T-cell (primary cell): ENCODE data around the gene TRNT1. TPM values are rescaled to one million over a fixed set of nuclear protein-coding genes. Genes with fewer than 3 reads are reported as not detected.
A peak's percentile ranks its signal among the peaks of the same experiment; 100 is the strongest.

Source experiments
- ATAC-seq, 4 experiments: fragments of 200-7000 bp in 3 of 4; fragments of 150-1000 bp in 1 of 4; cut with Tn5 transposase; replicated peaks in 1 of 4; 1 replicate in 3 of 4; 2 replicates in 1 of 4; pipeline ENCODE4 v1.10.0; 2021; ENCODE audit warnings: moderate library complexity in 3 of 4, mild to moderate bottlenecking in 2 of 4, moderate number of reproducible peaks in 1 of 4
- CTCF ChIA-PET, 2 donors: fragments of 300-600 bp; sonication (Branson Sonifier 250); formaldehyde crosslinking; loops; one replicate each; lab custom pipeline; 2022; ENCODE audit warnings: antibody characterized with exemption in 2 of 2; lab: Charles Lee
- POLR2A ChIA-PET, 2 donors: fragments of 300-600 bp; sonication (Branson Sonifier 250); formaldehyde crosslinking; loops; one replicate each; lab custom pipeline; 2022; ENCODE audit warnings: antibody characterized with exemption in 2 of 2; lab: Charles Lee
- DNase-seq, 35 experiments: peaks; one replicate each; pipeline versions ENCODE4 v3.0.0 to v3.0.0-alpha.2; 2013 to 2023
- H3K27ac ChIP-seq: one replicate; pipeline ENCODE4 v1.5.1; 2013; ENCODE audit warnings: low read length
- H3K27me3 ChIP-seq, 2 experiments: replicated peaks in 1 of 2; 1 replicate in 1 of 2; 2 replicates in 1 of 2; pipeline versions ENCODE4 v1.6.1 to v1.7.0; 2013; ENCODE audit warnings: low read length in 1 of 2, mixed read lengths in 1 of 2; ENCODE audit not compliant: control insufficient read depth in 2 of 2, insufficient read depth in 2 of 2; ENCODE audit errors: extremely low read depth in 1 of 2
- H3K36me3 ChIP-seq, 2 donors: 1 replicate in 1 of 2; 2 replicates in 1 of 2; pipeline versions ENCODE4 v1.6.1 to v1.7.0; 2013; ENCODE audit warnings: low read length in 1 of 2; ENCODE audit not compliant: control insufficient read depth in 2 of 2, insufficient read depth in 1 of 2; ENCODE audit errors: extremely low read depth in 1 of 2
- H3K4me1 ChIP-seq, 2 experiments: 1 replicate in 1 of 2; 2 replicates in 1 of 2; pipeline versions ENCODE4 v1.6.1 to v1.7.0; 2013; ENCODE audit warnings: low read length in 2 of 2, mixed read lengths in 1 of 2; ENCODE audit not compliant: insufficient read depth in 2 of 2, control insufficient read depth in 1 of 2; ENCODE audit errors: extremely low read depth in 1 of 2
- H3K4me3 ChIP-seq, 2 donors: 1 replicate in 1 of 2; 2 replicates in 1 of 2; pipeline versions ENCODE4 v1.5.1 to v1.7.0; 2013; ENCODE audit warnings: mild to moderate bottlenecking in 2 of 2, low read length in 1 of 2, moderate library complexity in 1 of 2; ENCODE audit not compliant: control insufficient read depth in 1 of 2; ENCODE audit errors: extremely low read depth in 1 of 2
- H3K9me3 ChIP-seq: 2 replicates; pipeline ENCODE4 v1.7.0; 2013
- H3K27ac Mint-ChIP-seq, 2 donors: one replicate each; pipeline ENCODE4 v1.8.0; 2020 to 2021; ENCODE audit warnings: mild to moderate bottlenecking in 2 of 2, mixed read lengths in 2 of 2
- H3K27me3 Mint-ChIP-seq, 2 donors: one replicate each; pipeline ENCODE4 v1.8.0; 2021 to 2022; ENCODE audit warnings: mixed read lengths in 2 of 2
- H3K36me3 Mint-ChIP-seq: one replicate; pipeline ENCODE4 v1.8.0; 2021; ENCODE audit warnings: mixed read lengths
- H3K4me1 Mint-ChIP-seq, 3 donors: one replicate each; pipeline ENCODE4 v1.8.0; 2020 to 2022; ENCODE audit warnings: mixed read lengths in 3 of 3, mild to moderate bottlenecking in 1 of 3
- H3K4me3 Mint-ChIP-seq, 3 donors: one replicate each; pipeline ENCODE4 v1.8.0; 2020 to 2022; ENCODE audit warnings: mild to moderate bottlenecking in 3 of 3, mixed read lengths in 3 of 3, moderate library complexity in 3 of 3
- H3K9me3 Mint-ChIP-seq, 3 donors: one replicate each; pipeline ENCODE4 v1.8.0; 2020 to 2022; ENCODE audit warnings: mixed read lengths in 3 of 3
- WGBS: methylation state at CpG from one replicate; pipeline ENCODE4 v1.1.5; 2013; ENCODE audit warnings: missing lambda C conversion rate; ENCODE audit not compliant: insufficient coverage; 5-methylcytosine and 5-hydroxymethylcytosine counted together
- total RNA-seq, 35 experiments: library from RNA in 6 of 35; stranded (reverse) in 6 of 35; fragments of 120-200 nt in 1 of 35; gene quantifications; one replicate each; pipeline versions ENCODE4 v1.2.1 to v1.2.4 and lab custom pipeline; 2013 to 2026

The TRNT1 gene
- total RNA-seq (10 to 100 TPM; 28.6 to 38.9 (median 37.5) TPM), total RNA-seq (lab: John Stamatoyannopoulos, UW) (41.8 to 151 (median 71.9) reads per million in 29 experiments)
- total RNA-seq (2013): 42.7 TPM

DNA sequence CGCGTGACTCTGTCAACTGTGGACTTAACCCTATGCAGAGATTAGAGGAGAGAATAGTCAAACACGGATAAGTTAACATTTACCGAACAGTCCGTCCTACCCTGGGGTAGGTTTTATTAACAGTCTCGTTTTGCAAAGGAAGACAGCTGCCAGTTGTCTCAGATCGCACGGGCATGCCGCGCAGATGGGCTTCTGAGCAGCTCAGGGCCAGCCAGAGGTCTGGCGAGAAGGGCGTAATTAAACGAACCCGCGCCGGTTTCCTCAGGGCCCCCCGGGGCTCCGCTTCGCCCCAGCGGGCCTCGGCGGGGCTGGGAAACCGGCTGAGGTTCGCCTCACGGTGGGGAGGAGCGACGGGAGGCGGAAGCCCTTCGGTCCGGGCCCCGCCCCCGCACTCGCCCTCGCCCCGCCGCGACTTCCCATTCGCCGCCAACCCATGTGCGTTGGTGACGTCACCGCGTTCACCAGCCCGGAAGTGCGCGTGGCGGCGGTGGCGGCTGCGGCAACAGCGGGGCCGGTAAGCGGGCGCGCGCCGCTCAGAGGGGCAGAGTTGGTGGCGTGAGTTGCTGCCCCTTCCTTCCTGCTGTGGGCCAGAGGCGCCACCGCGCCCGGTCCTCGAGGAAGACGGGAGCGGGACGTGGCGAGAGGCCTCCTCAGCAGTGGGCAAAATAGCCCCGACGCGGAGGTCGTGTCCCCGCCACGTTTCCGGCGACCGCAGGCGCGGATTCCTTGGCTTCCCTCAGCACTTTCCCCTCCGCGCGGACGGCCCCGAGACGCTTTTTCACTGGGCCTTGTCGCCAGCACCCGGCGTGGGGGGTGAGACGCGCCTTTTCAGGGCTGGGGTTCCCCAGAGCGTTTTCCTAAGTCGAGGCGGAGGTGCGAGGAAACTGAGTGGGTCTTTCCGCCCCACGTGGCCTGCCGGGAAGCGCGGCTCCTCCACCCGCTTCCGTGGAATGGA, at the start of gene TRNT1:
TSS of gene TRNT1 (plus strand) at position 464 of the 955 bp plus-strand sequence. CDS start 2,101 bp downstream, outside the sequence.
- Mint-ChIP-seq H3K4me3 (peak within 1 kb of the TSS; percentile 93 to 96 (median 95)), H3K4me1 (peaks cover 39 to 43% (median 41%) of the 10 kb centered on the region in 3 donors), H3K27me3 (no peaks in the 10 kb centered on the region), H3K36me3 (peaks cover 20% of the 10 kb centered on the region), H3K27ac (peak within 1 kb of the TSS; percentile 94), H3K9me3 (no peaks in the 10 kb centered on the region)
- WGBS: 1% methylated on average over 99 of the region's 100 CpGs
- Histone ChIP-seq H3K9me3 (no peaks in the 10 kb centered on the region), H3K36me3 (peaks cover 0 to 25% of the 10 kb centered on the region in 2 donors), H3K4me3 (peak within 1 kb of the TSS; percentile 84 to 96), H3K27ac (peak within 1 kb of the TSS; percentile 96), H3K27me3 (no peaks in the 10 kb centered on the region), H3K4me1 (peaks cover 8 to 36% of the 10 kb centered on the region in 2 experiments)
- DNase-seq (peak; percentile 87 to 99 (median 94)), ATAC-seq (peak; percentile 95 to 98 (median 96))
- POLR2A ChIA-PET: interaction anchor here in 1 of 2 donors (1.0 kb wide), 1 partner anchor 43 kb away, joined by 3 read pairs; no protein-coding TSS in a partner anchor
- CTCF ChIA-PET: interaction anchor here in 1 of 2 donors (2.3 kb wide), 1 partner anchor 45 kb away, joined by 8 read pairs; no protein-coding TSS in a partner anchor

DNA sequence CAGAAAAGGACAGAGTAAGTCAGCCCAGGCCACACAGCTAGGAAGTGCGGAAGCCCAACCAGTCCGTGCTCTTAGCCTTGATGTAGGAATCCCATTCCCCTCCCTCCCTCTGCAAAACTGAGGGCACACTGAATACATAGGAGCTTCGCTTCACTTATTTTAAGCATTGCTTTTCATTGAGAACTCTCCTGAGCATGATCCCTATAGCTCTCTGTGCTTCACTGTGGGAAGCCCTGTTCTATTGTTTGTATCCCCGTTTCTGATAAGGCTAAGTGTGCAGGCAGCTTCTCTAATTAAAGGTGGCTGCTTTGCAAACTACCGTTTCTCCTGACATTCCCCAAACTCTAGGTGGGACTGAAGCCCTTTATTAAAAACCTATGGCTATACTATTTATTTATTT, 46.4 kb upstream of the TRNT1 start:
- Histone ChIP-seq H3K9me3 (no peaks in the 10 kb centered on the region), H3K27me3 (no peaks in the 10 kb centered on the region), H3K27ac (no peak overlapping the region), H3K4me1 (no peaks in the 10 kb centered on the region), H3K4me3 (no peak overlapping the region), H3K36me3 (no peaks in the 10 kb centered on the region)
- H3K4me1 Mint-ChIP-seq: no peaks in the 10 kb centered on the region
- DNase-seq: no peak
- peaks cover 2 to 4% of the 10 kb centered on the region in 2 donors for H3K27me3 Mint-ChIP-seq
- H3K4me3 Mint-ChIP-seq: no peak overlapping the region
- no peaks in the 10 kb centered on the region for H3K36me3 Mint-ChIP-seq
- CTCF ChIA-PET: interaction anchor here in 1 of 2 donors (0.6 kb wide), 1 partner anchor 9 kb away, joined by 4 read pairs; no protein-coding TSS in a partner anchor
- ATAC-seq: no peak
- no peak overlapping the region for H3K27ac Mint-ChIP-seq
- 89% methylated on average over 3 of the region's 5 CpGs for WGBS
- POLR2A ChIA-PET: interaction anchor here in 1 of 2 donors (0.9 kb wide), 1 partner anchor 12 kb away, joined by 3 read pairs; no protein-coding TSS in a partner anchor
- no peaks in the 10 kb centered on the region for H3K9me3 Mint-ChIP-seq

DNA sequence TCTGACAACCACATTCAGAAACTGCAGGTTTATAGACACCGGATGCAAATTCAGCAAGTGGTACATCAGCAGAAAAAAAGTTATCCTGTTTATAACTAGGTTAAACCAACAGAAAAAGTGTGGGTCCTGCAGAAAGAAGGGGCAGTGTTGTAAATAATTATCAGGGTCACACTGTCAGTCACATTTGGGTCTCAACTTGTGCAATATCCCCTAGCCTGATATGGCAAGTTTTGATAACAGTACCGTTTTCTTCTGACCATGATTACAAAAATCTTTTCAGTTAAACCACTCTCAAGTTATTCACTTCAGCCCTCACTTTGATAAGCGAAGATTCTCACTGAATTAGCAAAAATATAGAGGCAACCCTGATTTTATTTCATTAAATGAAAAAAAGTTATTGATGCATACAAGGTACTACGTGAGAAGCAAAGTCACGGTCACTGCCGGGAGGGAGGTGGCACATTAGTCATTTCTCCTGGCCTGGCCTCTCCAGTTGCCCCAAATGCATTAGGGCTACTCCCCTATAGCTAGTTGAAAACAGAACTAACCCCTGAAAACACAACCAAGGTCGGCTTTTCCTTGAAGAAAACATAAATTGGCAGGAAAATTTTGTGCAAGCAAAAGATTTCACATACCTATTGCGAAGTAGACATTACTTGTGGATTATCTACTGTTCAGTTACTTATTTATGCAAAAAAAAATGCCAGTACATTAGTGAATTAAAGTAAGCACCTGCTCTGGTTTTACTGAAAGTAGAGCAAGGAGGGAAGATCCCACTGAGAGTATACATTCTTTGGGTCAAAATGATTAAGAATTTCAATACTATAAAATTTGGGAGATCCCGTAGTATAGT, 45.1 kb upstream of the TRNT1 start:
- Histone ChIP-seq H3K4me1 (no peaks in the 10 kb centered on the region), H3K4me3 (no peak overlapping the region), H3K27ac (no peak overlapping the region), H3K36me3 (no peaks in the 10 kb centered on the region), H3K9me3 (no peaks in the 10 kb centered on the region), H3K27me3 (no peaks in the 10 kb centered on the region)
- DNase-seq (no peak), ATAC-seq (no peak)
- H3K27me3 Mint-ChIP-seq: peaks cover 2 to 4% of the 10 kb centered on the region in 2 donors
- CTCF ChIA-PET: interaction anchor here in 1 of 2 donors (0.7 kb wide), 1 partner anchor 618 kb away, joined by 3 read pairs; no protein-coding TSS in a partner anchor
- POLR2A ChIA-PET: no interaction called here
- H3K27ac Mint-ChIP-seq: no peak overlapping the region
- 80% methylated on average over 1 of the region's 9 CpGs for WGBS
- H3K4me3 Mint-ChIP-seq: no peak overlapping the region
- no peaks in the 10 kb centered on the region for H3K4me1 Mint-ChIP-seq
- no peaks in the 10 kb centered on the region for H3K36me3 Mint-ChIP-seq
- H3K9me3 Mint-ChIP-seq: no peaks in the 10 kb centered on the region

DNA sequence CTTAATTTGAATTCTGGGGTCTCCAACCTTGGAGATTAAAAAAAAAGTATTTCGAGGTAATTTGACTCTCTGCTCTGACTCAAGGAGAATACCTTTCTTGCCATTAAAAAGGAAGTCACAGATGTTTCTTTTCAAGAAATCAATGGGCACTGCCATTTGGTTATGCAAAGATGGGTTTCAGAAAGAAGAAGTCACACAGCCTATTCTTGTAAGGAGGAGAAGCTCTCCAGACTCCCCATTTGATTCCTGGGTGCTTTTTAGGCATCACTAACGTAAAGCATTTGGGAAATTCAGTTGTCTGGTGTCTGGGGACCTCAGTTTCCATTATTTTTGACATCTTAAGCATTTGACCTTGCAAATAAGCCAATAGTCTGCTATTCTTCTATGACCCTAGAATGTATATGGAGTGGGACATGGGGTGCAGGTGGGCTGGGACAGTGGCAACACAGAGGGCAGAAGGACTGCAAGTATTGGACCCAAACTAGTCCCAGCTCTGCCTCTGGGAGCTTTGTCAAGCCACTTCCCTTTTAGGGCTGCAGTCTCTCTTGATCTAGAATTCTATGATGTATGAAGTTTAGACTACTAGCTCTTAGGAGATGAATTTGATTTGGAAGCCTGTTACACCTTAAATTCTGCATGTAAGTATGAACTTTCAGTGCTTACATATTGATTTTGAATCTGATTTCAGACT, 44.4 kb upstream of the TRNT1 start:
- POLR2A ChIA-PET: no interaction called here
- H3K4me1 Mint-ChIP-seq: no peaks in the 10 kb centered on the region
- no peak for DNase-seq
- no peaks in the 10 kb centered on the region for H3K36me3 ChIP-seq
- no peaks in the 10 kb centered on the region for H3K9me3 Mint-ChIP-seq
- peaks cover 2 to 4% of the 10 kb centered on the region in 2 donors for H3K27me3 Mint-ChIP-seq
- H3K9me3 ChIP-seq: no peaks in the 10 kb centered on the region
- H3K36me3 Mint-ChIP-seq: no peaks in the 10 kb centered on the region
- no peak overlapping the region for H3K4me3 ChIP-seq
- no peak overlapping the region for H3K27ac Mint-ChIP-seq
- WGBS: no CpG with 5 or more reads among the region's 2 CpGs
- ATAC-seq: no peak
- no peak overlapping the region for H3K4me3 Mint-ChIP-seq
- CTCF ChIA-PET: interaction anchor here in 1 of 2 donors (0.5 to 0.7 kb wide), 2 partner anchors 199 to 619 kb away, joined by 3 read pairs; no protein-coding TSS in a partner anchor
- no peaks in the 10 kb centered on the region for H3K27me3 ChIP-seq
- no peaks in the 10 kb centered on the region for H3K4me1 ChIP-seq
- no peak overlapping the region for H3K27ac ChIP-seq

DNA sequence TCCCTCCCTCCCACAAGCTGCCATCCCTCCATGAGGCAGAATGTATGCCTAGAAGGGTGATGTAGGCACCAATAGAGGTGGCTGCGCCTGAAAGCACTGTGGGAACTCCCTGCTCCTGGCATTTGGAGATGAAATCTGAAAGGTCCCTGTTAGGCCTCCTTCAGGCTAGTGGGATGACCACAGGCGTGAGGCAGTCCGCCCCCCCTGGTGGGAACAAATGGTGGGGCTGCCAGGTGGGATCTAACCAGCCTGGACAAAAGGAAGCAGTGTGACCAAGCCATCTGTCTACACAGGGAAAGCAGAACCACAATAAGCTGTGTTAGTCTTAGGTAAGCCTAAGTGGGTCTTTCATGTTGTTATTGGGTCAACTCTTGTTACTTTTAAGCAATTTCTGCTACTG, 41.9 kb upstream of the TRNT1 start:
- no peaks in the 10 kb centered on the region for H3K4me1 Mint-ChIP-seq
- no peaks in the 10 kb centered on the region for H3K36me3 ChIP-seq

More for the DNA sequence above, 41.9 kb upstream of the TRNT1 start:
- H3K4me3 Mint-ChIP-seq: no peak overlapping the region
- no peak for ATAC-seq
- H3K9me3 Mint-ChIP-seq: no peaks in the 10 kb centered on the region
- POLR2A ChIA-PET: no interaction called here
- Histone ChIP-seq H3K27ac (no peak overlapping the region), H3K4me3 (no peak overlapping the region), H3K4me1 (no peaks in the 10 kb centered on the region), H3K9me3 (no peaks in the 10 kb centered on the region), H3K27me3 (no peaks in the 10 kb centered on the region)
- CTCF ChIA-PET: no interaction called here
- no peaks in the 10 kb centered on the region for H3K36me3 Mint-ChIP-seq
- DNase-seq: no peak
- H3K27me3 Mint-ChIP-seq: peaks cover 0 to 4% of the 10 kb centered on the region in 2 donors
- no peak overlapping the region for H3K27ac Mint-ChIP-seq
- WGBS: 86% methylated on average over 3 of the region's 3 CpGs
